BLaER1 treated with 17β-estradiol and CSF1 and Interleukin-3, amounts not matched to agents 10 nM and 100 nM (cell line): ENCODE data around the gene SLIT3.

Source experiments
- H3K27ac ChIP-seq, 11 experiments: shearing (Covaris generic); formaldehyde crosslinking; 2 replicates each; pipeline ENCODE4 v1.8.1; 2022
- H3K27me3 ChIP-seq, 11 experiments: shearing (Covaris generic); formaldehyde crosslinking; 2 replicates each; pipeline ENCODE4 v1.8.1; 2022
- H3K36me3 ChIP-seq, 11 experiments: shearing (Covaris generic); formaldehyde crosslinking; 2 replicates each; pipeline ENCODE4 v1.8.1; 2022
- H3K4me1 ChIP-seq, 10 experiments: shearing (Covaris generic); formaldehyde crosslinking; 2 replicates each; pipeline ENCODE4 v1.8.1; 2022
- H3K4me2 ChIP-seq, 11 experiments: shearing (Covaris generic); formaldehyde crosslinking; 2 replicates each; pipeline ENCODE4 v1.8.1; 2022
- H3K4me3 ChIP-seq, 10 experiments: shearing (Covaris generic); formaldehyde crosslinking; 2 replicates each; pipeline ENCODE4 v1.8.1; 2022
- H3K9ac ChIP-seq, 11 experiments: shearing (Covaris generic); formaldehyde crosslinking; 2 replicates each; pipeline ENCODE4 v1.8.1; 2022
- H3K9me3 ChIP-seq, 11 experiments: shearing (Covaris generic); formaldehyde crosslinking; replicated peaks in 1 of 11; 2 replicates each; pipeline ENCODE4 v1.8.1; 2022
- H4K20me1 ChIP-seq, 11 experiments: shearing (Covaris generic); formaldehyde crosslinking; 2 replicates each; pipeline ENCODE4 v1.8.1; 2022
- Cebpa-rat ChIP-seq, 11 experiments: shearing (Covaris generic); IDR thresholded peaks; 2 replicates each; pipeline ENCODE4 v1.8.1; 2022

SLIT3 gene

GRCh38 chr5:169126481-169127021 is 174.4 kb downstream of the SLIT3 start:
- Histone ChIP-seq H3K9ac (no peak overlapping the region), H3K4me3 (no peak overlapping the region), H3K27ac (no peak overlapping the region), H3K4me1 (no peaks in the 10 kb centered on the region), H3K36me3 (no peaks in the 10 kb centered on the region), H3K9me3 (peaks cover 0 to 7% (median 0%) of the 10 kb centered on the region in 11 experiments; a peak in 3 of 22 replicates), H3K4me2 (no peak overlapping the region), H3K27me3 (no peaks in the 10 kb centered on the region), H4K20me1 (no peaks in the 10 kb centered on the region)
- no peak for TF ChIP-seq Cebpa-rat (IDR thresholded peaks at IDR 0.05)

GRCh38 chr5:169125571-169125970 is 175.4 kb downstream of the SLIT3 start:
- TF ChIP-seq Cebpa-rat (IDR thresholded peaks at IDR 0.05), result no peak
- Histone ChIP-seq H3K4me1 (no peaks in the 10 kb centered on the region), H3K9me3 (peaks cover 0 to 7% (median 0%) of the 10 kb centered on the region in 11 experiments; a peak in 3 of 22 replicates), H3K4me3 (no peak overlapping the region), H3K36me3 (no peaks in the 10 kb centered on the region), H3K9ac (no peak overlapping the region), H4K20me1 (no peaks in the 10 kb centered on the region), H3K27me3 (no peaks in the 10 kb centered on the region), H3K4me2 (no peak overlapping the region), H3K27ac (no peak overlapping the region)

GRCh38 chr5:169122951-169123350 is 178.0 kb downstream of the SLIT3 start:
- no peaks in the 10 kb centered on the region for H3K4me1 ChIP-seq
- no peaks in the 10 kb centered on the region for H3K27me3 ChIP-seq
- peaks cover 0 to 7% (median 0%) of the 10 kb centered on the region in 11 experiments; a peak in 3 of 22 replicates for H3K9me3 ChIP-seq
- H3K9ac ChIP-seq, result no peak overlapping the region
- no peak overlapping the region for H3K27ac ChIP-seq
- no peak overlapping the region for H3K4me2 ChIP-seq
- H3K4me3 ChIP-seq, result no peak overlapping the region
- H3K36me3 ChIP-seq, result no peaks in the 10 kb centered on the region
- no peak for TF ChIP-seq Cebpa-rat (IDR thresholded peaks at IDR 0.05)
- H4K20me1 ChIP-seq, result no peaks in the 10 kb centered on the region

- Histone ChIP-seq H3K4me2 (no peak overlapping the region), H3K9ac (no peak overlapping the region), H3K9me3 (peaks cover 0 to 7% (median 0%) of the 10 kb centered on the region in 11 experiments; a peak in 3 of 22 replicates), H3K36me3 (no peaks in the 10 kb centered on the region), H3K27ac (no peak overlapping the region), H3K27me3 (no peaks in the 10 kb centered on the region), H4K20me1 (no peaks in the 10 kb centered on the region), H3K4me1 (no peaks in the 10 kb centered on the region), H3K4me3 (no peak overlapping the region)
- TF ChIP-seq Cebpa-rat (IDR thresholded peaks at IDR 0.05), result no peak
These were observed 179.1 kb downstream of the SLIT3 start for GRCh38 chr5:169121630-169122420.

- Histone ChIP-seq H4K20me1 (no peaks in the 10 kb centered on the region), H3K9me3 (peaks cover 0 to 7% (median 0%) of the 10 kb centered on the region in 11 experiments; a peak in 3 of 22 replicates), H3K36me3 (no peaks in the 10 kb centered on the region), H3K27me3 (no peaks in the 10 kb centered on the region), H3K27ac (no peak overlapping the region), H3K4me1 (no peaks in the 10 kb centered on the region), H3K9ac (no peak overlapping the region), H3K4me3 (no peak overlapping the region), H3K4me2 (no peak overlapping the region)
- no peak for TF ChIP-seq Cebpa-rat (IDR thresholded peaks at IDR 0.05)
These were observed 181.5 kb downstream of the SLIT3 start for GRCh38 chr5:169119288-169120048.

- Histone ChIP-seq H4K20me1 (no peaks in the 10 kb centered on the region), H3K9ac (no peak overlapping the region), H3K27ac (no peak overlapping the region), H3K36me3 (no peaks in the 10 kb centered on the region), H3K4me2 (no peak overlapping the region), H3K4me3 (no peak overlapping the region), H3K4me1 (no peaks in the 10 kb centered on the region), H3K9me3 (no peaks in the 10 kb centered on the region; a peak in 1 of 22 replicates), H3K27me3 (no peaks in the 10 kb centered on the region)
- no peak for TF ChIP-seq Cebpa-rat (IDR thresholded peaks at IDR 0.05)
These were observed 183.9 kb downstream of the SLIT3 start for GRCh38 chr5:169116961-169117461.

- no peaks in the 10 kb centered on the region for H4K20me1 ChIP-seq
- no peak overlapping the region for H3K27ac ChIP-seq
- H3K36me3 ChIP-seq, result no peaks in the 10 kb centered on the region
- H3K9ac ChIP-seq, result no peak overlapping the region
- H3K9me3 ChIP-seq, result peaks cover 0 to 3% (median 0%) of the 10 kb centered on the region in 11 experiments; a peak in 2 of 22 replicates
- H3K27me3 ChIP-seq, result no peaks in the 10 kb centered on the region
- TF ChIP-seq Cebpa-rat (IDR thresholded peaks at IDR 0.05), result no peak
- no peak overlapping the region for H3K4me2 ChIP-seq
- no peaks in the 10 kb centered on the region for H3K4me1 ChIP-seq
- H3K4me3 ChIP-seq, result no peak overlapping the region
These were observed 185.3 kb downstream of the SLIT3 start for GRCh38 chr5:169115461-169116124.

- H3K4me3 ChIP-seq, result no peak overlapping the region
- H3K27me3 ChIP-seq, result no peaks in the 10 kb centered on the region
- no peaks in the 10 kb centered on the region for H4K20me1 ChIP-seq
- no peaks in the 10 kb centered on the region for H3K36me3 ChIP-seq
- H3K9me3 ChIP-seq, result peaks cover 0 to 3% (median 0%) of the 10 kb centered on the region in 11 experiments; a peak in 2 of 22 replicates
- H3K9ac ChIP-seq, result no peak overlapping the region
- TF ChIP-seq Cebpa-rat (IDR thresholded peaks at IDR 0.05), result no peak
- H3K4me2 ChIP-seq, result no peak overlapping the region
- H3K4me1 ChIP-seq, result no peaks in the 10 kb centered on the region
- no peak overlapping the region for H3K27ac ChIP-seq
These were observed 186.4 kb downstream of the SLIT3 start for GRCh38 chr5:169114466-169115065.
